ENCODE data around the gene CPLX1. TPM values are rescaled to one million over a fixed set of nuclear protein-coding genes. Genes with fewer than 3 reads are reported as not detected.

Gene CPLX1
- polyA plus RNA-seq, 4 donors: 0.86 to 3.2 (median 1.7) TPM

DNA sequence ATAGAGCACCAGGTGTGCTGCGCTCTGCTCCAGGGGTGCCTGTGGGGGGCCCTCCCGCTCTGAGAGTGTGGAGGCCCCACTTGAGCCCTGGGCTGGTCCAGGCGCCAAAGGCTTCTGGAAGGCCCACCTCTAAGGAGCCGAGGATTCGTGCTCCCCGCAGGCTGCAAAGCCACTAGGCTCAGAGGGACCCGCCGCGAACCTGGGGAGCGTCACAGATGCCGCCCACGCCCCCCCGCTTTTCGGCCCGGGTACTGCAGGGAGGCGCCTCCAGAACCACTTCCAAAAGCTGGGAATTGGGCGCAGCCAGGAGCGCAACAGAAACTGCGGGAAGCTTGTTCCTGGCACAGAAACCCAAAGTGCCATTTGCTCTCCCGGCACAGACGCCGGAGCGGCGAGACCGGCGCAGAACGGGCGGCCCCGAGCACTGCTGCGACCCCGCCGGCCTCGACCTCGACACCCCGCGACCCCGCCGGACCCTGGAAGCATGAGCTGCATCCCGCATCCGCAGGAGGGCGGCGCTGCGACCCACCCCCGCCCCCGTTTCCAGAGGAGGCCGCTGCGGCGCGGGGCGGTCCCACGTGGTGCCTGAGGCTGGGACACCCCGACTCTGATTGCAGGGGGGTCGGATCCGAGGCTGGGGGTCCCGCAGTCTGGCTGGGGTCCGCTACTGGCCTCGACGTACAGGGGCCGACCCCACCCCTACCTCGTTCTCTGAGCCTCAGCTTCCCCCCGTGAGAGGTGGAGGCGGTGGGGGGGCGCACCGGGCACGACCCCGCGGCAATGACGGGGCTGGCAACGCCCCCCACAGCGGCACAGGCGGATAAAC is 30.8 kb downstream of the CPLX1 start:
- no peak for DNase-seq (ENCODE audit: low read depth in 4 of 4, low spot score in 3 of 4)

DNA sequence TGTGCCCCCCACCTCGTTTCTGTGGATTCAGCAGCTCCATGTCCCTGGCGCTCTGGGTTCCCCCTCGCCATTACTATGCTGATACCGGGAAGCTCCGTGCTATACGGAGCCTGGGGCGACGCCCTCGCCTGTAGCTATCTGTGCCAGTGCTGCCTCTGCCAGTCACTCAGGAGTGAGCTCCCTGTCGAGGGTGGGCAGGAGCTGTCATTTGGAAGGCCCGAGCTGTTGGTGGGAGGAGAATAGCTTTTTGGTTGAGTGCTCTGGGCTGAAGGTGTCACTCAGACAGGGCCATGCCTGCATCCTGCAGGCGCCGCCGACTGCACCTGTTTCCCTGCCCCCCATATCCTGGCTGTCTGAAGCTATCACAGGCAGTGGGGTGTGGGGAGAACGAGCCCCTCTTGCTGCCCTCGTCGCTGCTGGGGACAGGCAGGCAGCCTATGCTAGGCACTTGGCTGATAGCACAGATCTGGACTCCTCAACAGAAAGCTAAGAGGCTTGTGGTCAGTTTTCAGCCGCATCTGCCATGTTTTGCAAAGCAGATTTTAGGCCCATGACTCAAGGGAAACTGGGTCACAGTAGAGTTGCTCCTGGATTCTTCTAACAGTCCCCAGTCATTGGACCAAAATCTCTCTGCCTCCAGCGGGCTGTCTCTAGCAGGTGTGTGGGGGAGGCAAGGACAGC is 31.8 kb downstream of the CPLX1 start:
- no peak for DNase-seq (ENCODE audit: low read depth in 4 of 4, low spot score in 3 of 4)

GRCh38 chr4:793093-793861 is 32.7 kb downstream of the CPLX1 start:
- DNase-seq (ENCODE audit: low read depth in 4 of 4, low spot score in 3 of 4): no peak

GRCh38 chr4:792626-793092 is 33.3 kb downstream of the CPLX1 start:
- no peak for DNase-seq (ENCODE audit: low read depth in 4 of 4, low spot score in 3 of 4)

DNA sequence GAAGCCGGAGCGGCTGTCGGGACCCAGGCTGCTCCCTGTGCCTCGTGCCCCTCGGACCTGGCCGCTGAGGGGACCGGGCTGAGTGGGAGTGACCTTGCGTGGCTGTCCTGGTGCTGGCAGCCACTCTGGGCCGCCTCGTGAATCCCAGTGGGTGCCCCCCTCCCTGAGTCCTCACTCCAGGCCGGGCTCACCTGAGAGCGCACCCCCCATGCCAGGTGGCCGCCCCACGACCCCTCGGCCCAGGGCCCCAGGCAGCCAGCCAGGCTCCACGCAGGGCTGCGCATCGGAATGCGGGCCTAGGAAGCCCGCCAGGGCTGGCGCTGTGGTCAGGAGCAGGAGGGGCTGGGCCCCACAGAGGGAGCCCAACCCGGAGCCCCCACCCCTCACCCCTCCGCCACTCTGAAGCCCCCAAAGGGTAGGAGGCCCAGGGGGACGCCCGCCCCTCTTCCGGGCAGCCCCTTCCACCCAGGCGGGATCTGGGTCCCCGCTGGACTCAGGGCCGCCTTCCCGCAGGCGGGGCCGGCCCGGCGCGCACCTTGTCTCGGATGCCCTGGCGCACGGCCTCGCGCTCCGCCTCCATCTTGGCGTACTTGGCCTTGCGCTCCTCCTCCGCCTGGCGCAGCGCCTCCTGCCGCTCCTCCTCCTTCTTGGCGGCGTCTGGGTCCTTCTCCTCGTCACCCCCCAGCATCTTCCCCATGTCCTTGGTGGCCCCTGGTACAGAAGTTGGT is 33.9 kb downstream of the CPLX1 start:
- no peak for DNase-seq (ENCODE audit: low read depth in 4 of 4, low spot score in 3 of 4)

GRCh38 chr4:791252-791897 is 34.6 kb downstream of the CPLX1 start:
- no peak for DNase-seq (ENCODE audit: low read depth in 4 of 4, low spot score in 3 of 4)

- no peak for DNase-seq (ENCODE audit: low read depth in 4 of 4, low spot score in 3 of 4)
These were observed 35.5 kb downstream of the CPLX1 start for GRCh38 chr4:790466-790820.

- DNase-seq (ENCODE audit: low read depth in 4 of 4, low spot score in 3 of 4): no peak
These were observed 36.1 kb downstream of the CPLX1 start for GRCh38 chr4:789571-790465.

DNA sequence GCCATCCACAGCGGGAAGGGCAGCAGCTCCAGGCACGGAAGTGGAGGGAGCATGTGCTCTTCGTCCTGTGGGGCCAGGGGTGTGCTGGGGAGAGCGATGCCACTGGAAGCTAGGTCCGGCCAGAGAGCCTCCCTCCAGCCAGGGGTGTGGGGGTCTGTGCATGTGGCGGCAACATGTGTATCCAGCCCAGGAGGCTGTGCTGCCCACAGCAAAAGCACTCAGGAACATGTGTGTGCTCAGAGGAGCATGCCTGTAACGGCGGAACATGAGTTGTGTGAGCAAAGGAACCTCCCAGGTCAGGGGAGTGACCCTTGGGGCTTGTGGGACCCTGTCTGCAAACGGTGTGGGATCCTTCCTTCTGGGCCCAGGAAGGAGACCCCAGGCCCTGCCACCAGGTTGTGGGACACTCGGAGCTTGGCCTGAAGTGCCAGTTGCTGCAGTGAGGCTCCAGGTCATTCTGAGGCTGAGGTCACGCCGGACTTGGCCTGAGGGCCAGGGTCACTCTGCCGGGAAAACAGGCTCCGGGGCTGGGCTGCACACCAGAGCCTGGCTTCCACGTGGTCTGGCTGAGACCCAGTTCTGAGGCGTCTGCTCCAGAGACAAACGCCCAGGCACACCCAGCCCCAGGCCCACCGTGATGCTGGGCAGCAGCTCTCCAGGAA is 37.2 kb downstream of the CPLX1 start:
- DNase-seq (ENCODE audit: low read depth in 4 of 4, low spot score in 3 of 4): no peak

DNA sequence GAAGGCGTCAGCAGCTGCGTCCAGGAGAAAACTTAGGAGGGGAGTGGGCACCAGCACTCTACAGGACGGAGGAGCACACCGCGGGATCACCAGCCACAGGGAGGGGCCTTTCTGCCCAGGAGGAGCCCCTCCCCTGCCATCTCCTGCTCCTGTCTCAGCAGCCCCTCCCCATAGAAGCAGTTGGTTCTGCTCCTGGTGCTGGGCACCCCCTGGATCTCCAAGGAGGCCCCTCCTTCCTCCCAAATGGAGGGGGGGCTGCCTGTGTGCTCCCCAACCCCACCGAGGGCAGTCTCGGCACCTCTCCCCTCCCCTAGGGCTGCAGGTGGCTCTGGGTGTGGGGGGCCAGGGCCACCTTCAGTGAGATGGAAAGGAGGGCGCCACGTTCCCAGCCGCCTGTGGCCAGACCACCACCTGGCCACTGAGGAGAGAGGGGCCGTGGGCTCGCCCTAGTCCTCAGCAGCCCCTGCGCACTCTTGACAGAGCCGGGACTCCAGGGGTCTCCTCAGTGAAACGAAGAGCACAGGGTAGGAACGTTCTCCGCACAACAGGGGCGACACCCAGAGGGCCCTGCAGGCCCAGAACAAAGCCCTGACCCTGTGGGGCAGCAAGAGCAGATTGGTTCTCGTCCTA is 37.8 kb downstream of the CPLX1 start:
- no peak for DNase-seq (ENCODE audit: low read depth in 4 of 4, low spot score in 3 of 4)

DNA sequence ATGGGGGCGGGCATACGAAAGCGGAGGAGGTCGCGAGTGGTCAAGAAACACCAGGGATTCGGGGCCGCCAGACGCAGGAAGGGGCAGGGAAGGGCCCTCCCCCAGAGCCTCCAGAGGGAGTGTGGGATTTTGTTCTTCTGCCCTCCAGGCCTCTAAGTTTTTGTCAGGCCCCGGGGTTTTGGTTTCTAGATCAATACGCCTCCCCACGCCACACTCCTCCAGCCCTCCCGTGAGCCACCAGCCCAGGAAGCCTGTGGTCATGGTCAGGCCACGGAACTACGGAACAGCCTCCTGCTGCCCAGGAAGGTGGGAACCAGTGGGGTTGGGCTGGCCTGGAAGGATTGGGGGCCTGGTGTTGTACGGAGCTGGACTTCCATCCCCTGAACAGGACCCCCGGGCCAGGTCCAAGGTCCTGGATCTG is 38.4 kb downstream of the CPLX1 start:
- DNase-seq (ENCODE audit: low read depth in 4 of 4, low spot score in 3 of 4): no peak

- DNase-seq (ENCODE audit: low read depth in 4 of 4, low spot score in 3 of 4): no peak
These were observed 39.0 kb downstream of the CPLX1 start for GRCh38 chr4:786861-787300.

- no peak for DNase-seq (ENCODE audit: low read depth in 4 of 4, low spot score in 3 of 4)
These were observed 39.7 kb downstream of the CPLX1 start for GRCh38 chr4:786074-786741.

GRCh38 chr4:785332-786073 is 40.4 kb downstream of the CPLX1 start:
- no peak for DNase-seq (ENCODE audit: low read depth in 4 of 4, low spot score in 3 of 4)

DNA sequence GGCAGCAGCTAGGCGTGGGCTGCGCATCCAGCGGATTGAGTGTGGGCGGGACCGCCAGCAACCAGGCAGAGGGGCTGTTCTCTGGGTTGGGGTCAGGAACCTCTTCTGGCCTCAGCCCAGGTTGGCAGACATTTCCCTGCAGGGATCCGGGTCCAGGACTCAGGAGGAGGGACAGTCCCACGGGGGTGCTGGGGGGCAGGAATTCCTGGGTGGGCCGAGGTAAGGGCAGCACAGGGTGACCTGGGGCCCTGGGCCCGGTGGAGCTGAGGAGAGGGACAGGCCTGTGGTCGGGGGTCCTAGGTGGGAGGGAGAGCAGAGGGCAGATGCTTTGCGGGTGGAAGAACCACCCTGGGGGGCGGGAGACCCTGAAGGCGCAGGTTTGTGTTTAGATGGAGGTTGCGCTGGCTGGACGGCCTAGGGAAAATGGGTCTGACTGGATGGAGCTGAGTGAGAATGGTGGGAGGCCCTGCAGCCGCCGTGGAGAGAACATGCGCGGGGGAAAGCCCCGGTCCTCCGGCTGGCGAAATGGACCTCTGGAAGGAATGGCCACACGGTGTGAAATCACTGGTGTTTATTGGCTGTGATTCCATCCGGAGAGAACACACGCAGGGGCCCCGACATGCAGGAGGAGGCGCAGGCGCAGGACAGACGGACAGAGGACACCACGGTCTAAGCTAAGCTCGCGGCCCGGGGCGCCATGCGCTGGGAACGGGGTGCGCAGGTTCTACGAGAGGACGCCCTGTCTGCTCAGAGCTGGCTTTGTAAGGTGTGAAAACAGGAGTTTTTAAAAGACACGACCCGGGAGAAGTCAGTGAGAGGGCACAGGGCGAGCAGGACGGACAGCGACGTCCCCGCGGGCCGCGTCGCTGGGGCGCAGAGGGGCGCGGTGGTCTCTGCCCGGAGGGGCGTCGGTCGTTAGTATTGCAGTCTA is 41.3 kb downstream of the CPLX1 start:
- no peak for DNase-seq (ENCODE audit: low read depth in 4 of 4, low spot score in 3 of 4)
